SK-N-MC (cell line): ENCODE measurements around the gene NR4A3.

Source experiments
- EZH2 ChIP-seq: fragments of 200-600 bp; sonication (generic); IDR thresholded peaks from one replicate; pipeline ENCODE4 v1.6.1; 2017; ENCODE audit warnings: antibody characterized with exemption
- FOXP2 ChIP-seq: optimal IDR thresholded peaks from 2 replicates; pipeline ENCODE3; 2011; ENCODE audit warnings: mild to moderate bottlenecking, moderate library complexity; ENCODE audit not compliant: insufficient read depth; ENCODE audit errors: extremely low read length, control extremely low read depth
- POLR2AphosphoS5 ChIP-seq: IDR thresholded peaks from 2 replicates; pipeline ENCODE4 v1.6.1; 2012; ENCODE audit warnings: mild to moderate bottlenecking, low read depth, low read length, borderline replicate concordance

DNA sequence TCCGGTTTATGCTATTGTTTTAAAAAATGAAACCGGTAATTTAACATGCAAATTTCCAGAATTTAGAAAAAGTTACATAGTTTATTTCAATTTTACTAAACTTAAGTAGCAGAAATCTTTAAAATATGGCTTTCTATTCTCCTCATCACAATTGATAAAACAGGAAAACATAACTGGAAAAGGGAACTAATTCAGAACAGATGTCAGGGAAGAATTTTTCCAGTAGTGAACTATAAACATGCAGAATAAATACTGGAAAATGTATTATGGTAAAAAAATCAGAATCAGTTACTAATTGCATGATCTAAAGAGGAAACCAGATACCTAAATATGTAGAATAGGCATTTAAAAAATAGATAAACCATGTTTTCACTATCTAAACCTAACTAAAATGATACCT lies 7.3 kb upstream of the NR4A3 start:
- TF ChIP-seq POLR2AphosphoS5 = no peak
- TF ChIP-seq EZH2 = no peak
- TF ChIP-seq FOXP2 = no peak
